SJCRH30 (cell line): Measurements from ENCODE around the gene C5AR1. TPM values are rescaled to one million over a fixed set of nuclear protein-coding genes. Genes with fewer than 3 reads are reported as not detected.
"Not testable (repeated sequence)": the region's sequence is repeated elsewhere in the genome, so short reads cannot be mapped to it uniquely, and the experiment has no call there.

ENCODE experiments used
- DNase-seq, 2 experiments: peaks; one replicate each; pipeline ENCODE4 v3.0.0-alpha.2; 2015 to 2020
- H3K27ac ChIP-seq: fragments of 250-450 bp; sonication (Bioruptor Pico); 2 replicates; pipeline ENCODE4 v1.5.1; 2020; ENCODE audit warnings: mild to moderate bottlenecking, moderate library complexity
- H3K27me3 ChIP-seq: fragments of 250-450 bp; sonication (Bioruptor Pico); 2 replicates; pipeline ENCODE4 v1.5.1; 2020; ENCODE audit warnings: mild to moderate bottlenecking, moderate library complexity
- H3K36me3 ChIP-seq: fragments of 250-450 bp; sonication (Bioruptor Pico); 2 replicates; pipeline ENCODE4 v1.5.1; 2020; ENCODE audit warnings: mild to moderate bottlenecking, moderate library complexity
- H3K4me1 ChIP-seq: fragments of 250-450 bp; sonication (Bioruptor Pico); 2 replicates; pipeline ENCODE4 v1.5.1; 2020; ENCODE audit warnings: mild to moderate bottlenecking, moderate library complexity
- H3K4me3 ChIP-seq: fragments of 250-450 bp; sonication (Bioruptor Pico); 2 replicates; pipeline ENCODE4 v1.5.1; 2020; ENCODE audit warnings: mild to moderate bottlenecking, moderate library complexity
- H3K9me3 ChIP-seq: fragments of 250-450 bp; sonication (Bioruptor Pico); replicated peaks from 2 replicates; pipeline ENCODE4 v1.5.1; 2020; ENCODE audit warnings: mild to moderate bottlenecking, moderate library complexity
- total RNA-seq: library from RNA; depleted of rRNA; stranded (reverse); fragments of >200 nt; shearing (Covaris generic); gene quantifications from 2 replicates; pipeline ENCODE4 v1.2.3, GENCODE V29; 2014; rRNA removed

C5AR1 gene
- total RNA-seq, 1 experiment from 2014 or later, result not detected

DNA sequence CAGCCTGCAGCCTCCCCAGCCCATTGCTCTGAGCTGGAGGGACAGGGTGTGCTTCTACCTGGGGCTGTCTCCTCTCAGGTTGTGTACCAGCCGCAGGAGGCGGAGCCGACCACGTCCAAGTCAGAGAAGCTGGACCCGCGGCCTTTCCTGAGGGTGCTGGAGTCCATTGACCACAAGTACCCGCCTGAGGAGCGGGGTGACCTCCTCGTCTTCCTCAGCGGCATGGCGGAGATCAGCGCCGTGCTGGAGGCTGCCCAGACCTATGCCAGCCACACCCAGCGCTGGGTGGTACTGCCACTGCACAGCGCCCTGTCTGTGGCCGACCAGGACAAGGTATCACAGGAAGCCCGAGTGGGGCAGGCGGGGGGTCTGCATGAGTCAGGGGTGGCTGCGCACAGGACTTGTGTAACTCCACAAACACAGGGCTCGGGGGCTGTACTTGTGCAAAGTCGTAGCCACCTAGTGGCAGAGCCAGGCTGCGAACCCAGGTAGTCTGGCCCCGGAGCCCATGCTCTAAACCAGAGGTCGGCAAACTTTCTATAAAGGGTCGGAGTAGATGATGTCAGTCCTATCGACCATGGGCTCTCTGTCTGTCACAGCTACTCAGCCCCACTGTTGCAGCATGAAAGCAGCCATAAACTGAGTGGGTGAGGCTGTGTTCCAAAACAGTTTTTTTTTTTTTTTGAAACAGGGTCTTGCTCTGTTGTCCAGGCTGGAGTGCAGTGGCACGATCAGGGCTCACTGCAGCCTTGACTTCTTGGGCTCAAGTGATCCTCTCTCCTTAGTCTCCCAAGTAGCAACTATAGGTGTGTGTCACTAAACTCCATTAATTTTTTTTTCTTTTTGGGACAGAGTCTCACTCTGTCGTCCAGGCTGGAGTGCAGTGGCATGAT is 48.4 kb downstream of the C5AR1 start:
- Histone ChIP-seq H3K9me3 (no peaks in the 10 kb centered on the region), H3K36me3 (peaks cover 89% of the 10 kb centered on the region), H3K27ac (no peak overlapping the region), H3K27me3 (no peaks in the 10 kb centered on the region), H3K4me1 (no peaks in the 10 kb centered on the region), H3K4me3 (no peak overlapping the region)
- DNase-seq, result no peak

GRCh38 chr19:47358936-47359335 is 49.3 kb downstream of the C5AR1 start:
- H3K4me3 ChIP-seq, result no peak overlapping the region
- peaks cover 84% of the 10 kb centered on the region for H3K36me3 ChIP-seq
- H3K4me1 ChIP-seq, result no peaks in the 10 kb centered on the region
- no peak for DNase-seq
- no peak overlapping the region for H3K27ac ChIP-seq
- H3K27me3 ChIP-seq, result no peaks in the 10 kb centered on the region
- H3K9me3 ChIP-seq, result no peaks in the 10 kb centered on the region

- Histone ChIP-seq H3K9me3 (no peaks in the 10 kb centered on the region), H3K36me3 (peaks cover 72% of the 10 kb centered on the region)
These were observed 52.7 kb downstream of the C5AR1 start for GRCh38 chr19:47362321-47362720.

GRCh38 chr19:47363758-47364531 is 54.3 kb downstream of the C5AR1 start:
- DNase-seq, result no peak
- Histone ChIP-seq H3K4me3 (no peak overlapping the region), H3K4me1 (no peaks in the 10 kb centered on the region), H3K27me3 (no peaks in the 10 kb centered on the region), H3K27ac (no peak overlapping the region), H3K36me3 (peaks cover 58% of the 10 kb centered on the region), H3K9me3 (no peaks in the 10 kb centered on the region)

More at GRCh38 chr19:47362321-47362720, 52.7 kb downstream of the C5AR1 start:
- DNase-seq, result no peak
- H3K27me3 ChIP-seq, result no peaks in the 10 kb centered on the region
- no peaks in the 10 kb centered on the region for H3K4me1 ChIP-seq
- no peak overlapping the region for H3K27ac ChIP-seq
- no peak overlapping the region for H3K4me3 ChIP-seq

- H3K27me3 ChIP-seq, DNase-seq, H3K27ac ChIP-seq, H3K4me3 ChIP-seq, H3K9me3 ChIP-seq, H3K4me1 ChIP-seq: not testable (repeated sequence)
- H3K36me3 ChIP-seq, result peaks cover 55% of the 10 kb centered on the region
These were observed 55.8 kb downstream of the C5AR1 start for GRCh38 chr19:47365455-47365854.

DNA sequence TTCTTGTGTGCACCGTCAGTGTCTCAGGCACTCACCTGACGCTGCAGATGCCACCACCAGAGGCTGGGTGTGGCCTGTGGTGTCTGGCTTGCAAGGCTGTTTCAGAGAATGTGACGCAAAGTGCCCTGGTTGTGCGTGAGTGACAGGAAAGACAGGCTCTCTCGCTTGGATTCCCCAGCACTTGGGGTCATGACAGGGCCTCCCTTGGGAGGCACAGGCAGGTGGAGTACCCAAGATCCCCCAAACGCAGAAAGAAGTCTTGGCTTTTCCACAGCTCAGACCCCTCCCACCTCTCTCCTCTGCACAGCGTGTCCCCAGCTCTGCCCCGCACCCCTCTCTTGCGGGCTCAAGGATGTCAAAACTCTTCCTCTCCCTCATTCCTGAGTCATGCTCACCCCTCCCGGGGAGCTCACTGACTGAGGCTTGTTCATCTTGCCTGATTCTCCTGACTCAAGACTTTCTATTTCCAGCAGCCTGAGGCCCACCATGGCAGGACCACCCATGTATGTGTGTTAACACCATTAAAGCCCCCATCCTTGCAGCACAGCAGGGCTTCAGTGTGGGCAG is 60.5 kb downstream of the C5AR1 start:
- no peaks in the 10 kb centered on the region for H3K27me3 ChIP-seq
- no peak overlapping the region for H3K4me3 ChIP-seq
- H3K36me3 ChIP-seq, result peaks cover 46% of the 10 kb centered on the region
- no peaks in the 10 kb centered on the region; the same call in 1 of the 2 replicates for H3K4me1 ChIP-seq
- no peaks in the 10 kb centered on the region for H3K9me3 ChIP-seq
- peak; percentile 63 to 67 for DNase-seq
- no peak overlapping the region for H3K27ac ChIP-seq

GRCh38 chr19:47371261-47371660 is 61.6 kb downstream of the C5AR1 start:
- Histone ChIP-seq H3K9me3 (no peaks in the 10 kb centered on the region), H3K27me3 (no peaks in the 10 kb centered on the region), H3K27ac (no peak overlapping the region), H3K4me3 (no peak overlapping the region), H3K4me1 (no peaks in the 10 kb centered on the region; the same call in 1 of the 2 replicates), H3K36me3 (peaks cover 45% of the 10 kb centered on the region)
- DNase-seq, result no peak

Other genes with a start within 250 kb of the C5AR1 start
- 19.4 and 21.2 TPM in 2 replicates for gene ZC3H4, start 196.1 kb upstream of the C5AR1 start, total RNA-seq
- gene SAE1, start 179.0 kb upstream of the C5AR1 start, total RNA-seq, result 202 and 219 TPM in 2 replicates
- gene BBC3, start 78.7 kb upstream of the C5AR1 start, total RNA-seq, result 1.7 and 2.3 TPM in 2 replicates
- gene CCDC9, start 53.3 kb upstream of the C5AR1 start, total RNA-seq, result 7.2 and 10.7 TPM in 2 replicates
- 1.4 and 2.4 TPM in 2 replicates for gene INAFM1, start 35.0 kb upstream of the C5AR1 start, total RNA-seq
- not detected in 2 replicates for gene C5AR2, start 22.3 kb downstream of the C5AR1 start, total RNA-seq
- 18.9 and 20.3 TPM in 2 replicates for gene DHX34, start 39.5 kb downstream of the C5AR1 start, total RNA-seq
- 15.9 and 16.2 TPM in 2 replicates for gene MEIS3, start 109.7 kb downstream of the C5AR1 start, total RNA-seq
- gene SLC8A2, start 162.0 kb downstream of the C5AR1 start, total RNA-seq, result 0.10 TPM in 1 of 2 replicates, not detected in the other
- gene KPTN, start 174.4 kb downstream of the C5AR1 start, total RNA-seq, result 4.5 and 5.0 TPM in 2 replicates
- gene NAPA, start 205.2 kb downstream of the C5AR1 start, total RNA-seq, result 71.5 and 77.0 TPM in 2 replicates